PFSK-1 (cell line): Measurements from ENCODE around the gene NEU3.

ENCODE experiments used
- FOXP2 ChIP-seq: optimal IDR thresholded peaks from 2 replicates; pipeline ENCODE3; 2011; ENCODE audit warnings: borderline replicate concordance, control low read depth, inconsistent platforms; ENCODE audit not compliant: insufficient read depth; ENCODE audit errors: extremely low read length, extremely low read depth
- POLR2AphosphoS5 ChIP-seq: IDR thresholded peaks from 2 replicates; pipeline ENCODE4 v1.6.1; 2012; ENCODE audit warnings: low read depth, mild to moderate bottlenecking, control low read depth, low read length, moderate library complexity
- SIN3A ChIP-seq: IDR thresholded peaks from 2 replicates; pipeline ENCODE4 v1.6.1; 2012; ENCODE audit warnings: mild to moderate bottlenecking, low read length, moderate library complexity, borderline replicate concordance; ENCODE audit not compliant: insufficient read depth
- TAF1 ChIP-seq: IDR thresholded peaks from 2 replicates; pipeline ENCODE4 v1.6.1; 2012; ENCODE audit warnings: low read length, control low read depth, borderline replicate concordance; ENCODE audit not compliant: insufficient read depth

DNA sequence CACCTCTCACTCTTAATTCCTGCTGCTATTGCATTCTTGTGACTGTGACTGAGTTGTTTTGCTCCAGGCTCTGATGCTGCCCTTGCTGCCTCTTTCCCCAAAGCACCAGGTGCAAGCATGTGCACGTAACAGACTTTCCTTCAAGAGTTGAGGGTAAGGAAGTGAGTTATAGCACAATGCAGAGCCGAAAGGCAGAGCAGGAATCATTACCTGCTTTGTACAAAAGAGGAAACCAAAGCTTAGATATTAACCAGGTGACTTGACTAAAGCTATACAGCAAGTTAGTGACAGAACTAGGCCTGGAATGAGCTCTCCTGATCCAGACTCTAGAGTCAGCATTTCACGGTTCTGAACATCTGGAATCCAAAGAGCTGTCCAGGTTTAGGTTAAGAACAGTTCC lies 33.6 kb downstream of the NEU3 start:
- TF ChIP-seq SIN3A: no peak
- TF ChIP-seq POLR2AphosphoS5: no peak
- no peak for TF ChIP-seq TAF1
- TF ChIP-seq FOXP2: no peak
